OCI-M1 (cell line): ENCODE measurements around the gene FARP1.

ENCODE experiments used
- DNase-seq: peaks from one replicate; lab custom pipeline; 2025; lab: John Stamatoyannopoulos, UW

FARP1 gene

GRCh38 chr13:98308086-98308911 is 165.4 kb downstream of the FARP1 start:
- no peak for DNase-seq

DNA sequence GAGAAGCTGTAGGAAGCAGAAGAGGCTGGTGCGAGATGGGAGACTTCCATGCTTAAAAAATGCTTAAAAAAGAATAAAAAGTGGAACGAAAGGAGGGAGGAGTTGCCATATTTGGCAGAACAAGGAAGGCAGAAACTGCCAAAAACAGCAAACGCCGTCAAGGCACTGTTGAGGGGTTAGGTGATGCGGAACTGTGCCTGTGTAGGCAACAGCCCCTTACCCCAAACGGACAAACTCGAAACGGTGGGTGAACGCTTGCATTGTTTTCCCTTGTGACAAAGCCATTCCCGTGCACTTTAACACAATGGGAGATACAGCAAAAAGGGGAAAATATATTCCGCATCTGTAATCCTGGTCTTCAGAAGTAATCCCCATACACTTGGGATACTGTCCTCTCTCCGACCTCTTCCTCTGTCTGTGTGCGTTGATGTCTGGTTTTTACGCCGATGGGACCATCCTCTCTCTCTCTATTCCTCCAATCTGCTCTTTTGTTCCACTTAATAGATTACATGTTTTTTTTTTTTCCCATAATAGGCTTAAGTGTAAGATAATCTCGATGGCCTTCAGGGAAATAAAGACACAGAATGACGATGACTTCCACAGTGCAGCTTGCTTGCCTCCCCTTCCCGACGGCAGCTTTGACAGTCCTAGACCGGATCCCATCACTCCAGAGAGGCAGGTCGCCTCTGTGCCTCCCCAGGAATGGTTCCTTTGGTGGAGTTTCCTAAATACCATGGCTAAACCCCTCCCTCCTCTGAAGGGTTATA is 166.9 kb downstream of the FARP1 start:
- DNase-seq = no peak

DNA sequence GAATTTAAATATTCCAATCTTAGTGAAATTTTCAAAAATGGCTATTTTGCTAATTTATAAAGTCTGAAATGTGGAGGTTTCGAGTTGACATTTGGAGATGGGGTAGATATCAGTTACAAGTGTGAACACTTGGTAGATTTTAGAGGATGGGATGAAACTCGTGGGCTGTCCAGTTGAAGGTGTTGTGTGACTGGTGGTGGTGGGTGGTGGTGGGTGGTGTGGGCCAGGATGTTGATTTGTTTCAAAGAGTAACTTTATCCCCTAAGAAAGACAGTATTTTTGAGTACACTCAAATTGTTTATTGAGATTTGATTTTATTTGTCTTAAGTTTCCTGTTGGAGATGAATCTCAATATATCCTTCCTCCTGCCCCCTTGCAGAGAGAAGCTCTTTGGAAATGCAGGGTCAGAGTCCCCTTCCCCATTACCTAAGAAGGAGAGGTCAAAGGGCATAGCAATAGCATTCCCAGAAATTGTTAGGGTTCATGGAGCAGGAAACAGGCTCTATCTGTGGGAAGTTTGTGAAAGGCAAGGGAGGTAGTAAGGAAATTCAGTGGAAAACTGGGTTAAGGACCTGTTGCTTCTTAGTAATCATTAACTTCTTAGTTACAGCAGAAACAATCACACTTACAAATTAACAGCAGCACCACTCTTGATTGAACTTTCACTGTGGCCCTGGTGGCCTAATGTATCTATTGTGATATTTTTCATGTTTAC is 167.7 kb downstream of the FARP1 start:
- DNase-seq = no peak

DNA sequence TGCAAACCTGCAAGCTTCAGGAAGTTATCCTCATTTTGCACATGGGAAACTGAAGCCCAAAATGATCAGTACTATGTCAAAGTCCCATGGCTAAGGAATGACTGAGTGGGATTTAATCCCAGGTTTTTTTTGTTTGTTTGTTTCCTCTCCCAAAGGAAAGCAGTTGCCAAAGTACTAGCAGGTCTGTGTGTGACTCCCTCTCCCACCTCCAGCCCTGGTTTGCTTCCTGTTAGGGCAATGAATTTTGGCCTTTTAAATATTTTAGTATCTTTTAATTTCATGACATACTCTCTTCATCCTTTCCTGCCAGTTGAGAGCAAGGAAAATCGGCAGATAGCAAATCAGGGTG is 168.3 kb downstream of the FARP1 start:
- no peak for DNase-seq

GRCh38 chr13:98312606-98313005 is 169.7 kb downstream of the FARP1 start:
- no peak for DNase-seq

GRCh38 chr13:98313023-98313921 is 170.4 kb downstream of the FARP1 start:
- no peak for DNase-seq

GRCh38 chr13:98313922-98314292 is 171.0 kb downstream of the FARP1 start:
- DNase-seq = no peak

- DNase-seq = no peak
Measured at GRCh38 chr13:98315466-98315865, 172.6 kb downstream of the FARP1 start.

DNA sequence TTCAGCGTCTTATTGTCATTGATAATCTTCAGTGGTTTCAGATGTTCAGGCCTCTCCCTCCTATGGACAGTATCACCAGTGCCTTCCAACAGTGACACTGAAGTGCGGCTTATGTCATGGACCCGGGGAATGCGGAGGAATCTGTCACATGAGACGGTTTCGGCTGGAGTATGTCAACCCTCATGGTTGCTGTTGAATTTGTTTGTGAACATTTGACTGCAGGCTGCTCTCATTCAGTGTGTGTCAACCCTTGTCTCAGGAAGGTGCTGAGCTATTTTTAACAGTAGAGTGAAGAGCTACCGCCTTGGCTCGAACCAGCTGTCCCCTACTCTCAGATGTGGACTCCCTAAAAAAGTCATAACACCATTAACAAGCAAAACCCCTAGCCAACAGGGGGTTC is 173.0 kb downstream of the FARP1 start:
- no peak for DNase-seq

- no peak for DNase-seq
Measured at GRCh38 chr13:98317573-98318171, 174.8 kb downstream of the FARP1 start.

DNA sequence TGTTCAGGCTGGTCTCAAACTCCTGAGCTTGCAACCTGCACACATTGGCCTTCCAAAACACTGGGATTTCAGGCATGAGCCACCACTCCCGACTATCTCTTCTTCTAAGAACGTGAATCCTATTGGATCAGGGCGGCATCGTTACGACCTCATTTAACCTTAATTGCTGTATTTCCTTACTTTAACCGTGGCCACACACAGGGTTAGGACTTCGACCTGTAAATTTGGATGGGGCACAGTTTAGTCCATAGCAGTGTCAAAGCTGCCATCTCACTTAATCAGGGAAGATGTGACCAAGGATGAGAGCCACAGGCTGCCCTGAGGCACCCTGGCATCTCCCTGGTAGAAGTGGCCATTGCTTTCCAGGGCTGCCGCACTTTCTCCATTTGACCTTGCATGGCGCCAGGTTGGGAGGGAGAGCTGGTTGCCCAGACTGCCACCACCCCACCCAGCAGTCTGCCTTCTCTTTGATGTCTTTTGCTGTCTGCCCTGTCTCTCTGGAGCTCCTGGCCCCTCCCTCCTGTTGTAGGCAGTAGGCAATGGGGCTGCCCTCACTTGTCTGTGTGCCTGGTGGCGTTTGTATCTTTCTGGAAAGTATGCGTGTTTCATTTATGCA is 175.5 kb downstream of the FARP1 start:
- no peak for DNase-seq

GRCh38 chr13:98320561-98321105 is 177.7 kb downstream of the FARP1 start:
- DNase-seq = no peak

DNA sequence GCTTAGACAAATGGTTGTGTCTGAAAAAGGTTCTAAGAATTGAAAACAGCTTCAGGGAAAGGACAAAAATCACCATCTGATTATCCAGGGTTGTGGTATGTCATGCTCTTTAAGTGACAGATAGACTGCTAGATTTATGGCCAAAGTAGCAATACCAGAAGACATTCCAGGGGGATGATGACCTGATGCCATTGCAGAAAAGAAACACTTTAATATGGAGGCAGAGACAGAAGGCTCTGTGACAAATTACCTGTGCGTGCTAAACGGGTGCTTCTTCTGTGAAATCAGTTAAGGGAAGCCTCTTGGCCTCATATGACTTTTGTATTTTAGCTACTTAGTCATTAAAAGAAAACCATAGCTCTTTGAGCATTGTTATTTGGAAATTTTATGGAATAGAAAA is 178.5 kb downstream of the FARP1 start:
- DNase-seq = no peak

GRCh38 chr13:98322091-98322718 is 179.3 kb downstream of the FARP1 start:
- no peak for DNase-seq

- DNase-seq = no peak
Measured at GRCh38 chr13:98324105-98324504, 181.2 kb downstream of the FARP1 start.

- DNase-seq = no peak
Measured at GRCh38 chr13:98325724-98326123, 182.8 kb downstream of the FARP1 start.

GRCh38 chr13:98326291-98326690 is 183.4 kb downstream of the FARP1 start:
- no peak for DNase-seq

DNA sequence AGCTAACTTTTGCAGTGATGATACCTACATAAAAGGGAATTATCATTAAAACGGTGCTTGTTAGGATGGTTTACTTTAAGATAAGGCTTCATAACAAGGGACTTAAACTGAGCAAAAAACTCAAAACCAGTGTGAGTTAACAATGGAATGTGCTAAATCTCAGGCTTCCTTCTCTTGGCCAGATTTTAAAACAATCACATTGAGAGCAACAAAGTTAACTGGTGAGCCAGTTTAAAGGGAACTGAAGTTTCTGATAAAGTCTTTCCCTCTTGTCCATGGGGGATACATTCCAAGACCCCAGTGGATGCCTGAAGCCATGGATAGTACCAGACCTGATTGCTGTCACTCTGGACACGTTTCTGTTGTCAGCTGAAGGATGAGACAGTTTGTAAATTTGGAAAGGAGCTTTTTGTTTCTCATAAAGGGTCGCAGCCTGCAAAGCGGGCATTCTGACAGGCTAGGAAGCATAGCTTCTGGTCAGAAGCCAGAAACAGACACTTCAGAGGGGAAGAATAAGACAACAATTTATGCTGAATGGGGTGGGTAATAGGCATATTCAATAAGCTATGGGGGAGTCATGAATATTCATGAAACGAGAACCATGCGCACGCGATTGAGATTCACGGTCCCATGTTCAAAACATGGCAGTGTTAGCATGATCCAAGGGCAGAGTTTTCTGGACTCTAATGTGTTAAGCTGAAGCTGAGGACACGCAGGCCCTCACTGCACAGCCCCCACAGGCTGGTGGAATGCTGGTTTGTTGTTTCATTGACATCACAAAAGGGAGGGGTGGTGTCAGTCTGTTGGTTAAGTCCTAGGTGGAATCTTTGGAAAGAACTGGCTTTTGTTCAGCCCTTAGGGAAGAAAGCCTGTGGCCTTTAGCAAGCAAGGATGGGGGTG is 184.7 kb downstream of the FARP1 start:
- no peak for DNase-seq

DNA sequence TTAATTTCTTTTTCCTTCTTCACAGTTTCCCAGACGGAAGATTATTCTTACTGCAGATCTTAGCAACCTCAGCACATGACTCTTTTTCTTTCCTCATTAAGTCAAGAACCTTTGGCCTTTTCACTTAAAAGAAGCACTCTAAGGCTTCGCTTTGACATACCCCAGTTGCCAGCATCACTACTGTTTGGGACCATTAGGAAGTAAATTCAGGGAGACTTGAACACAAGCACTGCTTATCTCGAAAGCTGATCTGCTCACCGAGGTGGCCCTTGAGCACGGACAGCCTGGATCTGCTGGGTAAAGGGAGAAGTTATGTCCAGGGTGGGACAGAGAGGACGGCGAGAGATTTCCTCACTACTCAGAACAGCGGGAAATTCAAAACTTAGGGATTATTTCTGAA is 185.6 kb downstream of the FARP1 start:
- no peak for DNase-seq
